Activated T-cell treated with anti-CD3 and anti-CD28 coated beads, Interleukin-2, amount 50 U/mL, for 72 hours (primary cell): ENCODE data around the gene ZBTB33. TPM values are rescaled to one million over a fixed set of nuclear protein-coding genes. Genes with fewer than 3 reads are reported as not detected.
A peak's percentile ranks its signal among the peaks of the same experiment; 100 is the strongest.

Experiments used
- ATAC-seq, 2 donors: fragments of 150-1000 bp; cut with Tn5 transposase; replicated peaks in 1 of 2; 2 replicates each; pipeline ENCODE4 v1.10.0; 2021; ENCODE audit warnings: moderate library complexity in 2 of 2, mild to moderate bottlenecking in 1 of 2
- DNase-seq, 2 donors: peaks; one replicate each; pipeline ENCODE4 v3.0.0; 2021 to 2022; ENCODE audit warnings: mixed read lengths in 1 of 2
- H3K27ac Mint-ChIP-seq: one replicate; pipeline ENCODE4 v1.8.0; 2022; ENCODE audit warnings: mild to moderate bottlenecking, moderate library complexity, mixed read lengths
- H3K27me3 Mint-ChIP-seq: one replicate; pipeline ENCODE4 v1.8.0; 2022; ENCODE audit warnings: low read depth, mixed read lengths
- H3K36me3 Mint-ChIP-seq, 2 donors: one replicate each; pipeline ENCODE4 v1.8.0; 2022; ENCODE audit warnings: mixed read lengths in 2 of 2, mild to moderate bottlenecking in 1 of 2; ENCODE audit not compliant: insufficient read depth in 2 of 2
- H3K4me1 Mint-ChIP-seq: one replicate; pipeline ENCODE4 v1.8.0; 2022; ENCODE audit warnings: low read depth, mixed read lengths
- H3K4me3 Mint-ChIP-seq, 2 donors: one replicate each; pipeline ENCODE4 v1.8.0; 2022; ENCODE audit warnings: mild to moderate bottlenecking in 2 of 2, mixed read lengths in 2 of 2, moderate library complexity in 2 of 2
- H3K9me3 Mint-ChIP-seq, 2 donors: one replicate each; pipeline ENCODE4 v1.8.0; 2022; ENCODE audit warnings: mixed read lengths in 2 of 2
- total RNA-seq, 2 donors: library from RNA; stranded (reverse); gene quantifications; one replicate each; pipeline ENCODE4 v1.2.3, GENCODE V29; 2022

The ZBTB33 gene, protein sequence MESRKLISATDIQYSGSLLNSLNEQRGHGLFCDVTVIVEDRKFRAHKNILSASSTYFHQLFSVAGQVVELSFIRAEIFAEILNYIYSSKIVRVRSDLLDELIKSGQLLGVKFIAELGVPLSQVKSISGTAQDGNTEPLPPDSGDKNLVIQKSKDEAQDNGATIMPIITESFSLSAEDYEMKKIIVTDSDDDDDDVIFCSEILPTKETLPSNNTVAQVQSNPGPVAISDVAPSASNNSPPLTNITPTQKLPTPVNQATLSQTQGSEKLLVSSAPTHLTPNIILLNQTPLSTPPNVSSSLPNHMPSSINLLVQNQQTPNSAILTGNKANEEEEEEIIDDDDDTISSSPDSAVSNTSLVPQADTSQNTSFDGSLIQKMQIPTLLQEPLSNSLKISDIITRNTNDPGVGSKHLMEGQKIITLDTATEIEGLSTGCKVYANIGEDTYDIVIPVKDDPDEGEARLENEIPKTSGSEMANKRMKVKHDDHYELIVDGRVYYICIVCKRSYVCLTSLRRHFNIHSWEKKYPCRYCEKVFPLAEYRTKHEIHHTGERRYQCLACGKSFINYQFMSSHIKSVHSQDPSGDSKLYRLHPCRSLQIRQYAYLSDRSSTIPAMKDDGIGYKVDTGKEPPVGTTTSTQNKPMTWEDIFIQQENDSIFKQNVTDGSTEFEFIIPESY
- 10 to 100 TPM; 15.8 to 16.4 TPM for total RNA-seq

DNA sequence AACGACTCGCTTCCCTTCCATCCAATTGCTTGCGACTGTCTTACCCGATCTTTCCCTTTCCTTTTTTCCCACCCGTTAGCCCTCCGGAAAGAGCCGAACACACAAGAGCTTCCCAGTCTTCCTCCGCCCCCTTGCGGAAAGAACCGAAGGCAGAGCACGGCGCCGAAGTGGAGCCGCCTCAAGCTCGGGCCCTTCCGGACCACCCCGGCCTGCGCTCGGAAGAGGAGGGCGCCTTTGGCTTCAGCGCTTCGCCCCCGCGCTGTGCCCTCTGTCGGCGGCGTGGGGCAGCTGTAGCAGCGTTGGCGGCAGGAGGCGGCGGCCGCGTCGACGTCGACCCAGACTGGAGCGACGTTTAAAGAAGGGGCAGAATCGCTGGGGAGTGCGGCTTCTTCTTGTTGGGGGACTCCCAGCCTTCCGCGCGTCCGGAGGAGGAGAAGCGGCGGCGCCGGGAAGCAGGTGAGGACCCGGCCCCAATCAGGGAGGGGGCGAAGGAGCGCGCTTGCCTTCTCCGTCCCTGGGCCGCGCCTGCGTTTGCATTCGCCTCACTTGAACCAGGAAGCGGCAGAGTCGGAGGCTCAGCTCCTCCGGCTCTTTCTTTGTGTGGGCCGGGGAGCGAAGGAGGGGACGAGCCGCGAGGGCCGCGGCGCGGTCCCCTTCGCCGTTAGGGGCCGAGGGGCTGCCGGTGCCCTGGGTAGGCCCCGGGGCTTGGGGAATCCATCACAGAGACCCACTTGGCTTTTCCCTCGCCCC, at the start of gene ZBTB33:
Gene ZBTB33, plus strand, starts transcription at position 291 of the 750 bp plus-strand sequence. CDS start 2,604 bp downstream, outside the sequence.
- peak; percentile 99 for ATAC-seq
- peak within 1 kb of the TSS; percentile 90 for H3K27ac Mint-ChIP-seq
- H3K36me3 Mint-ChIP-seq: peaks cover 6 to 16% of the 10 kb centered on the region in 2 donors
- H3K27me3 Mint-ChIP-seq: peaks cover 22% of the 10 kb centered on the region
- DNase-seq: peak; percentile 87 to 89
- peaks cover 21% of the 10 kb centered on the region for H3K4me1 Mint-ChIP-seq
- H3K4me3 Mint-ChIP-seq: peak within 1 kb of the TSS; percentile 90 to 97
- H3K9me3 Mint-ChIP-seq: no peaks in the 10 kb centered on the region

DNA sequence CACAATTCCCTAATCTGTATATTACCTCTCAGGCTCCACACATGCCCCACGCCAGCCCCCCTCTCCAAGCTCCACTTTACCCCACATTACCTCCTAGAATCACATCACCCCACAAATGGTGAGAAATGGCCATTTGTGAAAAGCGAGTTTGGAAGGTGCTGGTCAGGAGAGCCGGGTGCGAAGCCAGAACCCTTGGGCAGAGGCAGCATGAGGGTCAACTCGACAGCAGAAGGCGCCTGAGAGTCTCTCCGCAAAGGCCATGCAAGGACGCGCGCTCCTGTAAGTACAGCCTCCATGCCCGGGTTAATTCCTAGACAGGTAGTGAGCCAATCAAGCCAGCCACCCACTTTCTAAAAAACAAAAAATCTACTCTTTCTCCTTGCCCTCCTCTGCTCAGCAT, 49.8 kb upstream of the ZBTB33 start:
- no peaks in the 10 kb centered on the region for H3K4me1 Mint-ChIP-seq
- no peak for DNase-seq
- ATAC-seq: no peak
- no peaks in the 10 kb centered on the region for H3K36me3 Mint-ChIP-seq
- no peak overlapping the region for H3K27ac Mint-ChIP-seq
- no peak overlapping the region for H3K4me3 Mint-ChIP-seq
- no peaks in the 10 kb centered on the region for H3K9me3 Mint-ChIP-seq
- H3K27me3 Mint-ChIP-seq: peaks cover 15% of the 10 kb centered on the region

DNA sequence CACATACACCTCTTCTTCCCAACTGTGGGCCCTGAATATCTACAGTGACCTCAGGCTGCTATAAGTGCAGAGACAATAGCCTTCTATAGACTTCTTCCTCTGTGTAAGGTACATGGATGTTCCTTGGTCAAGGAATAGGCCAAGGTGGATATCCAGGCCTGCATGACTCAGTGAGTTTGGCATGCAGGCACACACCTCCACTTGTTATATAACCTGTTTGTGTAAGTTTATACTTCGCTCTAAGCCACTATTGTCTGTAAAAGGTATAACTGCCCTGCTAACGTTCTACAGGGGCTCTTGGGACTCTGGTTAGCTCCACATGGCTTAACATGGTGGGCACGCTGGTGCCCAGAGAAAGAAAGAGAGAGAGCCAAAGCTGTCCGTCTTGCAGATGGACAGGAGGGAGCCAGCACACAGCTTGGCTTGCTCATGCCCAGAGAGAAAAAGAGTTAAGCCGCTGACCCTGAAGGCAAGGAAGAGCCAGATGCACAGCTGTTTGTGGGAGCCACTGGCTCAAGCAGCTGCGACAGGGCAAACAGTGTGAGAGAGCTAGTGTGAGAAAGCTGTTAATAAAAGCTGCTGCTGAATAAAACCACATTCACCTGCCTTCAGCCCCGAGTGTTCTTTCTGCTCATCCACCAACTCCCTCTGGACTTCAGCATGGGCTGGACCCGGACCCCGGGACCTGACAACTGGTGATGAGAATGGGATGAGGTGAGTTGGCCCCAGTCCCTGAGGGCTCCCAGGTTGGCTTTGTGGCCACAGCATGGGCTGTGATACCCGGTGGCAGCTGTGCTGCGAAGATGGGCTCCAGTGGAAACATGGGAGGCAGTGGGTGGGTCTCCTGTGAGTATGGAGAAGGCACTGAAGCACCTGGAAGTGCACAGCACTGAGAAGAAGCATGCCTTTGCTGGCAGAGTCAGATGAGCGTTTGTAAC, 44.5 kb upstream of the ZBTB33 start:
- Mint-ChIP-seq H3K4me1 (no peaks in the 10 kb centered on the region), H3K4me3 (no peak overlapping the region), H3K9me3 (no peaks in the 10 kb centered on the region), H3K36me3 (no peaks in the 10 kb centered on the region), H3K27ac (no peak overlapping the region), H3K27me3 (peaks cover 21% of the 10 kb centered on the region)
- ATAC-seq (no peak), DNase-seq (no peak)

DNA sequence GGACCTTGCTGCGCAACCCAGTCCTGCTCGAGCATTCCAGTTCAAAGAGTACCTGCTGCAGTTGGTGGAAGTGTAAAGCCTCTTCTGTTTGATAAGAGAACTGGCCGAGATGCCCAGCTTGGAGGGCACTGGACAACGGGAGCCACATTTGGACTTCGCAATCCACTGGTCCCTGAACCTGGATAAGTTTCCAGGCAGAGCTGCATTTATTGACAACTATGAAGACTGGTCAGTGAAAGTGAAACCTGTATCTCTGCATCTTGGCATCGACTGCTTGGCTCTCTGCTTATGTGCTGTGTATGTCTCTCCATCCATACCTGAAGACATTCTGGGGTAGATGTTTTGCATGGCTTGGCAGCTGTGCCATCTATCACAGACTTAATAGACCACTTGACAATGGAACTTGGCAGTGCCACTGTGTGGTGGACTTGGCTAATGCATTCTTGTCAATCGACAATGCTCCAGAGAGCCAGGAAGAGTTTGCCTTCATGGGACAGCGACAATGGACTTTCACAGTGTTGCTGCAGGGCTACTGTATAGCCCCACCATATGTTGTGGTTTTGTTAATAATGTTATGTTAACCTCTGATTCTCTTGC, 43.5 kb upstream of the ZBTB33 start:
- H3K9me3 Mint-ChIP-seq: no peaks in the 10 kb centered on the region

DNA sequence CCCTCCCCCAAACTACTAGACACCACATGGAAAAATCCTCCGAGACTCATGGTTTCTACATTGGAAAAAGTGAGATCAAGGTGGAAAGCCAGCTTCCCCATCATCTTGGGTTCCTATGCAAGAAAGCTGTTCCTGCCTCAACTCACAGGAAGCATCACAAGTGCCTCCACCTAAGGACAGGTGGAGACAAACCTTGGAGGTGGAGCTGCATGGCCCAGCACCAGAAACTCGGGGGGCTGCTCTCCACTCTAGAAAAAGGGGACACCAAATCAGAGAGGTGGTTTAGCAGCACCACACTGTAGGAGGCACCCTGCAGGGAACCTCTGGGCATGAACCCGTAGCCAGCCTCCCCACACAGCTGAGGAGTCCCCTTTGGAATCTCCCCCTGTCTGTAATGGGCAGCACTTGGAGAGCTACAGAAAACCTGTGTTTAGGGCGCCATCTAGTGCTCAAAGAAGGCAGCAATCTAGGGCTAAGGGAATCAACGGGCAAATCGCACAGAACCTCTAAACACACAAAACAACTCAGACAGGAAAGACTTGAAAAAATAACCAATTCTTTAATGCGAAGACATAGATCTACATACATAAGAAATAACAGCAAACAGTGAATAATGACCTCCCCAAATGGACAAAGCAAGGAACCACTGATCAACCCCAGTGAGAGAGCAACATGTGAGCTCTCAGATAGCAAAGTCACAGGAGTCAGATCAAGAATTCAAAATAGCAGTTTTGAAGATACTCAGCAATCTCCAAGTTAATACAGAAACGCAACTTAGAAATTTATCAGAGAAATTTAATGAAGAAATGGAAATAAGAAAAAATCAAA, 37.0 kb upstream of the ZBTB33 start:
- no peak overlapping the region for H3K4me3 Mint-ChIP-seq
- no peaks in the 10 kb centered on the region for H3K9me3 Mint-ChIP-seq
- DNase-seq (peak; percentile 50 to 57), ATAC-seq (peak; percentile 55 to 56)
- H3K27ac Mint-ChIP-seq: peak overlapping the region; percentile 44
- no peaks in the 10 kb centered on the region for H3K4me1 Mint-ChIP-seq
- H3K36me3 Mint-ChIP-seq: no peaks in the 10 kb centered on the region
- H3K27me3 Mint-ChIP-seq: peaks cover 7% of the 10 kb centered on the region

More for the DNA sequence above, 43.5 kb upstream of the ZBTB33 start:
- Mint-ChIP-seq H3K4me3 (no peak overlapping the region), H3K36me3 (no peaks in the 10 kb centered on the region), H3K27ac (no peak overlapping the region), H3K27me3 (peaks cover 17% of the 10 kb centered on the region), H3K4me1 (no peaks in the 10 kb centered on the region)
- ATAC-seq (no peak), DNase-seq (no peak)

DNA sequence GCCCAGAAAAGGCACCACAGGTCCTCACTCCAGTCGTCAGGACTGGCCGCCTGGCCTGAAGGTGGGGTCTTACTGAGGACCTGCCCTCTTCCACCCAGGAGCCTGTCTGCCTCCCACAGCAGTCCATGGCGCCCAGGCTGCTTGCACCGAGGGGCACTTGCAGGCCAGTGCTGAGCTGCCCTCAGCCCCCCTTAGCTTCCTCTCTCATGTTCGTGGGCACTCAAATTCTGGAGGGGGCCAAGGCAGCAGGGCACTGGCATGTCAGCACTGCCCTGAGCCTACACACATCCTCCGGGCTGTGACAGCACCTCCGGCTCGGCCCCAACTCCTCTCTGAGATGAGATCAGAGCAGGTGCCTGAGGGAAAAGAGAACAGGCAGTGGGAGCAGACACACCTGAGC, 27.2 kb upstream of the ZBTB33 start:
- H3K27me3 Mint-ChIP-seq: peaks cover 14% of the 10 kb centered on the region
- no peak overlapping the region for H3K4me3 Mint-ChIP-seq
- H3K27ac Mint-ChIP-seq: no peak overlapping the region
- no peaks in the 10 kb centered on the region for H3K4me1 Mint-ChIP-seq
- DNase-seq: no peak
- H3K36me3 Mint-ChIP-seq: no peaks in the 10 kb centered on the region
- no peak for ATAC-seq
- no peaks in the 10 kb centered on the region for H3K9me3 Mint-ChIP-seq

DNA sequence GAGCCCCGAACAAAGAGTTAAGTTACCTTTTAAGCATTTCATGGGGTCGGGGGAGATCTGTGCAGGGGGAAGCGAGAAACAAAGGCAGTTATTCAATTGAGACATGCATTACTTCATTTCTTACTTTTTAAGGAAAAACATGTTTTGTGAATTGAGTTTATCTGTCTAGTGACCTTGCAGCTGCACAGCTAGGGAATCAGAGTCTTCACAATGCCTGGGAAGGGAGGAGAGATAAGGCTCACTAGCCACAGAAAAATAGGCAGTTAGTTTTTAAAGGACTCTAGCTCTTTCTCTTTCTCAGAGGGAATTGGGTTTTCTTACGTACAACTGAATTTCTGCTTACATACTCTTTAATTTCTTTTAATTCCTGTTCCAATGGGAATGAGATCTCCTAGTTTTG, 26.2 kb upstream of the ZBTB33 start:
- Mint-ChIP-seq H3K4me3 (no peak overlapping the region), H3K27me3 (peaks cover 18% of the 10 kb centered on the region), H3K9me3 (no peaks in the 10 kb centered on the region), H3K4me1 (no peaks in the 10 kb centered on the region), H3K27ac (no peak overlapping the region), H3K36me3 (no peaks in the 10 kb centered on the region)
- no peak for ATAC-seq
- no peak for DNase-seq

DNA sequence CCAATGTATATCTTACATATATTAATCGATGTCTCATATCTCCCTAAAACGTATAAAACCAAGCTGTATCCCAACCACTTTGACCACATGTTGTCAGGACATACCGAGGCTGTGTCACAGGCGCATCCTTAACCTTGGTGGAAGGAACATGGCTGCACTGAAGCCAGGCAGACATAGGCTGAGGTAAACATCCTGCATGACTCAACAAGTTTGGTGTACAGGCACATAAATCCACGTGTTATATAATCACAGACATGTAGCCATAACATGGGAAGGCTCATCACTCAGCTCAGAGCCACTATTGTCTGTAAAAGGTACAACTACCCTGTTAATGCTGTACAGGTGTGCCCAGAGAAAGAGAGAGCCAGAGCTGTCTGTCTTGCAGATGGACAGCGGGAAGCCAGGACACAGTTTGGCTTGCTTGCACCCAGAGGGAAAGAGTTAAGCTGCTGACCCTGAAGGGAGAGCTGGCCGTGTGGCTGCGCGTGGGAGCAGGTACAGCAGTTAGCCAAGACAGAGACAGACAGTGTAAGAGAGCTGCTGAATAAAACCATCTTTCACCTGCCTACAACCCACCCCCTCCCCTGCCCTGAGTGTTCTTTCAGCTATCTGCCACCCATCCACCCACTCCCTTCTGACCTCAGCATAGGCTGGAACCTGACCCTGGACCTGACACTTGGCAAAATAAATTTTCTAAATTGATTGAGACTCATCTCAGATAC, 22.3 kb upstream of the ZBTB33 start:
- Mint-ChIP-seq H3K4me1 (no peaks in the 10 kb centered on the region), H3K27ac (no peak overlapping the region), H3K27me3 (peaks cover 13% of the 10 kb centered on the region), H3K36me3 (peaks cover 0 to 3% of the 10 kb centered on the region in 2 donors), H3K9me3 (no peaks in the 10 kb centered on the region), H3K4me3 (no peak overlapping the region)
- DNase-seq (no peak), ATAC-seq (no peak)

DNA sequence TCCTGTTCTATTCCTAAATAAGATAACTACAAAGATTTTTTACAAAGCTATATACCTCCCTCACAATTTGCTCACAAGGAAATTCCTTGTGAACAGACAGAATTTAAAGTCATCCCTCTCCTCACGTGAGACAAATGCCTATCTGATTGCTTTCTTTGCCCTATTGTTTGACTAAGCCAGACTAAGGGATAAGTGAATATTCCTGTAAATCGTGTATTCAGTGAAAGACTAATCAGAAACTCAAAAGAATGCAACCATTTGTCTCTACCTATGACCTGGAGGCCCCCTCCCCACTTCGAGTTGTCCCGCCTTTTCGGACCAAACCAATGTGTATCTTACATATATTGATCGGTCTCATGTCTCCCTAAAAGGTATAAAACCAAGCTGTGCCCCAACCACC, 15.3 kb upstream of the ZBTB33 start:
- Mint-ChIP-seq H3K27ac (no peak overlapping the region), H3K27me3 (no peaks in the 10 kb centered on the region), H3K9me3 (no peaks in the 10 kb centered on the region), H3K4me1 (no peaks in the 10 kb centered on the region), H3K36me3 (peaks cover 3% of the 10 kb centered on the region in 2 donors), H3K4me3 (no peak overlapping the region)
- DNase-seq (no peak), ATAC-seq (no peak)

DNA sequence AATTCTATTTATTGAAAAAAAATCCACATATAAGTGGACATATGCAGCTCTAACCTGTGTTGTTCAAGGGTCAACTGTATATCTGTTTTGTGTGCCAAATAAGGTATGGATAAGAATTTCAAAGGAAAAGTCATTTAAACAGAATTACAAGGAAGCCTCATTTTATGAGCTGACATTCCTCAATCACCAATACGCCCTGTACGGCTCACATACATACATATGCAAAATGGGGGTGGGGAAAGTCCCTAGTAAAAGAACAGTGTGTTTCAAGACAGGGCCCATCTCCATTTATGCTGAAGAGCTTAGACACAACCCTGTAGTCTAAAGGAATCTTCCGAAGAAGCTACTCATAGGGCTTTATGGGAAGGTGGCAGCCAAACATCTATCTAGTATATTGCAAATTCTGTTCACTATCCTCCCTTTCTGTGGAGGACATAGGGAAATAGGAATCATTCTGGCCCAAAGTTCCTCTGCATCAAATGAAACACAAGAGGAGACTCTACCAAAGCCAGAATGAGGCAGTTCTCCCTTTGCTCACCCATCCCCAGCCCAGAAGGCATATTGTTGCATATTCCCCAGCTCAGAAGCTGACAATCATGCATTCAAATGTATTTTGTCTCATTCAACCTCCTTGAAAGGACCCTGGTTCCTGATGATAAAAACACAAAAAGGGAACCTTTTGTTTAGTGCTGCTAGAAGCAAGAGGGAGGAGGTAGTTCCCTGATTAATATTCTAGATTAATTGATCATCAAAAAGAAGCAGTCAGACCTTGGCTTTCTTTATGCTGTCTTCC, 13.7 kb upstream of the ZBTB33 start:
- ATAC-seq (no peak), DNase-seq (no peak)
- Mint-ChIP-seq H3K36me3 (peaks cover 0 to 3% of the 10 kb centered on the region in 2 donors), H3K9me3 (no peaks in the 10 kb centered on the region), H3K4me1 (no peaks in the 10 kb centered on the region), H3K4me3 (no peak overlapping the region), H3K27ac (no peak overlapping the region), H3K27me3 (no peaks in the 10 kb centered on the region)
